ENCODE measurements around the gene SCUBE1. TPM values are rescaled to one million over a fixed set of nuclear protein-coding genes. Genes with fewer than 3 reads are reported as not detected.

SCUBE1 gene
- total and polyA plus RNA-seq, 10 of the 15 experiments (the other 5 are each of a cell fraction or from before 2014, with no cell fraction given), result not detected

DNA sequence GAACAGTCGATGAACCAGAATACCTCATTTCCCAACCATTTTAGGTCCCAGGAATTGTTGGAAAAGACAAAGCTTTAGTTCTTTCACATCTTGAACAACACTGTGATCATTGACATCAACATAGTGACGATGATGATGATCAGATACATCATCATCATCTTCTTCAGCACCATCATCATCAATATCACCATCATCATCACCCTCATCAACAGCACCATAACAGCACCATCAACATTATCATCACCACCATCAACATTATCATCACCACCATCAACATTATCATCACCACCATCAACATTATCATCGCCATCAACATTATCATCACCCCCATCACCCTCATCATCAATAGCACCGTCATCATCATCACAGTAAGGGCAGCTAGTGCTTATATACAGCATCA, 8.8 kb downstream of the SCUBE1 start:
- DNase-seq (ENCODE audit: low read depth, low spot score), result no peak
- in situ Hi-C loops (cut with MboI) (no loop called here), intact Hi-C loops (cut with micrococcal nuclease; ENCODE audit: unreplicated experiment) (no loop called here)
- Histone ChIP-seq H4K20me1 (ENCODE audit: control insufficient read depth, insufficient read depth) (no peaks in the 10 kb centered on the region), H3K4me2 (ENCODE audit: control insufficient read depth, insufficient read depth) (no peak overlapping the region), H3K27me3 (replicated peaks in 1 of 2; ENCODE audit: control insufficient read depth in 2 of 2, insufficient read depth in 2 of 2, low read length in 1 of 2) (peaks cover 0 to 2% of the 10 kb centered on the region in 2 experiments; a peak in 2 of 4 replicates), H3K27ac (ENCODE audit: control insufficient read depth, insufficient read depth) (no peak overlapping the region), H3K4me1 (ENCODE audit: control insufficient read depth, insufficient read depth, low read length) (no peaks in the 10 kb centered on the region), H3K79me2 (ENCODE audit: control insufficient read depth, insufficient read depth, low read length) (no peaks in the 10 kb centered on the region), H3K36me3 (ENCODE audit: control insufficient read depth in 2 of 2, insufficient read depth in 2 of 2, low read length in 1 of 2) (no peaks in the 10 kb centered on the region), H2AFZ (ENCODE audit: control insufficient read depth, low read depth, low read length) (no peak overlapping the region), H3K4me3 (no peak overlapping the region), H3K9me3 (replicated peaks; ENCODE audit: control insufficient read depth, insufficient read depth, low read length) (no peaks in the 10 kb centered on the region), H3K9ac (ENCODE audit: control insufficient read depth, insufficient read depth, low read length) (no peak overlapping the region)
- SMC1A ChIA-PET (ENCODE audit: uncharacterized antibody, unreplicated experiment), result no interaction called here
- 31% methylated on average over 4 of the region's 4 CpGs for WGBS (ENCODE audit: insufficient coverage, insufficient replicate concordance, low lambda C conversion rate, missing lambda C conversion rate)
- POLR2A ChIA-PET, result no interaction called here
- RAD21 ChIA-PET (ENCODE audit: unreplicated experiment), result no interaction called here
- no peak for ATAC-seq
- TF ChIP-seq, protein P1, sequence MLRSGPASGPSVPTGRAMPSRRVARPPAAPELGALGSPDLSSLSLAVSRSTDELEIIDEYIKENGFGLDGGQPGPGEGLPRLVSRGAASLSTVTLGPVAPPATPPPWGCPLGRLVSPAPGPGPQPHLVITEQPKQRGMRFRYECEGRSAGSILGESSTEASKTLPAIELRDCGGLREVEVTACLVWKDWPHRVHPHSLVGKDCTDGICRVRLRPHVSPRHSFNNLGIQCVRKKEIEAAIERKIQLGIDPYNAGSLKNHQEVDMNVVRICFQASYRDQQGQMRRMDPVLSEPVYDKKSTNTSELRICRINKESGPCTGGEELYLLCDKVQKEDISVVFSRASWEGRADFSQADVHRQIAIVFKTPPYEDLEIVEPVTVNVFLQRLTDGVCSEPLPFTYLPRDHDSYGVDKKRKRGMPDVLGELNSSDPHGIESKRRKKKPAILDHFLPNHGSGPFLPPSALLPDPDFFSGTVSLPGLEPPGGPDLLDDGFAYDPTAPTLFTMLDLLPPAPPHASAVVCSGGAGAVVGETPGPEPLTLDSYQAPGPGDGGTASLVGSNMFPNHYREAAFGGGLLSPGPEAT (IDR thresholded peaks at IDR 0.05; ENCODE audit: low read depth), result no peak
- TF ChIP-seq, protein P2, sequence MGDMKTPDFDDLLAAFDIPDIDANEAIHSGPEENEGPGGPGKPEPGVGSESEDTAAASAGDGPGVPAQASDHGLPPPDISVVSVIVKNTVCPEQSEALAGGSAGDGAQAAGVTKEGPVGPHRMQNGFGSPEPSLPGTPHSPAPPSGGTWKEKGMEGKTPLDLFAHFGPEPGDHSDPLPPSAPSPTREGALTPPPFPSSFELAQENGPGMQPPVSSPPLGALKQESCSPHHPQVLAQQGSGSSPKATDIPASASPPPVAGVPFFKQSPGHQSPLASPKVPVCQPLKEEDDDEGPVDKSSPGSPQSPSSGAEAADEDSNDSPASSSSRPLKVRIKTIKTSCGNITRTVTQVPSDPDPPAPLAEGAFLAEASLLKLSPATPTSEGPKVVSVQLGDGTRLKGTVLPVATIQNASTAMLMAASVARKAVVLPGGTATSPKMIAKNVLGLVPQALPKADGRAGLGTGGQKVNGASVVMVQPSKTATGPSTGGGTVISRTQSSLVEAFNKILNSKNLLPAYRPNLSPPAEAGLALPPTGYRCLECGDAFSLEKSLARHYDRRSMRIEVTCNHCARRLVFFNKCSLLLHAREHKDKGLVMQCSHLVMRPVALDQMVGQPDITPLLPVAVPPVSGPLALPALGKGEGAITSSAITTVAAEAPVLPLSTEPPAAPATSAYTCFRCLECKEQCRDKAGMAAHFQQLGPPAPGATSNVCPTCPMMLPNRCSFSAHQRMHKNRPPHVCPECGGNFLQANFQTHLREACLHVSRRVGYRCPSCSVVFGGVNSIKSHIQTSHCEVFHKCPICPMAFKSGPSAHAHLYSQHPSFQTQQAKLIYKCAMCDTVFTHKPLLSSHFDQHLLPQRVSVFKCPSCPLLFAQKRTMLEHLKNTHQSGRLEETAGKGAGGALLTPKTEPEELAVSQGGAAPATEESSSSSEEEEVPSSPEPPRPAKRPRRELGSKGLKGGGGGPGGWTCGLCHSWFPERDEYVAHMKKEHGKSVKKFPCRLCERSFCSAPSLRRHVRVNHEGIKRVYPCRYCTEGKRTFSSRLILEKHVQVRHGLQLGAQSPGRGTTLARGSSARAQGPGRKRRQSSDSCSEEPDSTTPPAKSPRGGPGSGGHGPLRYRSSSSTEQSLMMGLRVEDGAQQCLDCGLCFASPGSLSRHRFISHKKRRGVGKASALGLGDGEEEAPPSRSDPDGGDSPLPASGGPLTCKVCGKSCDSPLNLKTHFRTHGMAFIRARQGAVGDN (IDR thresholded peaks at IDR 0.05), result no peak
- no peak for TF ChIP-seq ZNF24 (IDR thresholded peaks at IDR 0.05)
- no peak for TF ChIP-seq CREM (IDR thresholded peaks at IDR 0.05; ENCODE audit: low read depth)
- no peak for TF ChIP-seq RAD21 (IDR thresholded peaks at IDR 0.05; ENCODE audit: insufficient read depth, low read depth, low read length)
- no peak for FAIRE-seq
- BruUV-seq (replicated peaks), result no TSS peak
- CTCF ChIA-PET, result no interaction called here

Data from GM12878 (cell line).